ENCODE results near the gene PHF8.

Gene PHF8

DNA sequence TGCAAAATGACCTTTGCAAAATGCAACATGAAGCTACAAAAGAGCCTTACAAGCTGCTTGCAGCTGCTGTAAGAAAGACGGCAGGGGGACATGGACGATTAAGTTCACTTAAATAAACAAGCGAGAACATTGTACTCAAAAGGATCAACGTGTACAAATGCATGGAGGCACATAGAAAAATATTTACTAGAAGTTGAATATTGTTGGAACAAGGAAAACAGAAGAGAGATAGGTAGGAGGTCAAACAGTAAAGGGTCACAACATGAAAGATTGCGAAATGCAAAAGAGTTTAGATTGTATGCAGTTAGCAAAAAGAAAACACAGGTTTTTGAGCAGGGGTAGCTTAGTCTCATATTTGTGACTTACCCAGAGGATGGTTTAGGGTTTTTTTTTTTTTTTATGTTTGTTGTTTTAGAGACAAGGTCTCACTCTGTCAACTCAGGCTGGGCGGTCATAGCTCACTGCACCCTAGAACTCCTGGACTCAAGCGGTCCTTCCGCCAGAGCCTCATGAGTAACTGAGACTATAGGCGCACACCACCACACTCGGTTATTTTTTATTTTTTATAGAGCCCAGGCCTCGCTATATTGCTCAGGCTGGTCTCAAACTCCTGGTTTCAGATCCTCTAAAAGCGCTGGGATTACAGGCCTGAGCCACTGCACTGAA, 1.4 kb upstream of the PHF8 start:
- no peaks in the 10 kb centered on the region for H3K9me3 Mint-ChIP-seq
- H3K36me3 Mint-ChIP-seq (ENCODE audit: low read depth): peaks cover 9% of the 10 kb centered on the region
- H3K4me1 Mint-ChIP-seq (ENCODE audit: low read depth): peaks cover 11% of the 10 kb centered on the region
- peak overlapping the region; percentile 91 for H3K27ac Mint-ChIP-seq
- H3K27me3 Mint-ChIP-seq: no peaks in the 10 kb centered on the region
- H3K4me3 Mint-ChIP-seq: peak overlapping the region; percentile 85

DNA sequence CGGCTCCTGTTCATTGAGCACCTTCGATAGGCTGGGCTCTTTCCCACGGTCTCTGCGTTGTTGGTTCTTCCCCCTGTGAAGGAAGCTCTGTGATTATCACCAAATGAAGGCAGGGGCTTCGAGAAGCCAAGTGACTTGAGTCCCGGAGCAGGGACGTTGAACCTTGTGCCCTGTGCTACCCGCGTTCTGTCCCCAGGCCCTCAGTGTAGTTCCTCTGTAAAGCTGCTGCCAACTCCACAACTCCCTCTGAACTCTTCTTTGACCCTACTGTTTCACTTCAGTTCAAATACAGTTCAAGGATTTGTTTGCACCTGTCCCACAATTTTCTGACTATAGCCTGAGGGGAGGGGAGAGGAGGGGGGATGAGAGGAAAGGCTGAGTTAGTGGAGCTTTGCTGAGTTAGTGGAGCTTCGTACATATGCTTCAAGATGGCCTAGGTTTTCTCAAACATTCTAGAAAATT, 635 bp upstream of the PHF8 start:
- Mint-ChIP-seq H3K27me3 (no peaks in the 10 kb centered on the region), H3K36me3 (ENCODE audit: low read depth) (peaks cover 17% of the 10 kb centered on the region), H3K4me3 (peak overlapping the region; percentile 85), H3K9me3 (no peaks in the 10 kb centered on the region), H3K4me1 (ENCODE audit: low read depth) (peaks cover 15% of the 10 kb centered on the region), H3K27ac (peak overlapping the region; percentile 91)

DNA sequence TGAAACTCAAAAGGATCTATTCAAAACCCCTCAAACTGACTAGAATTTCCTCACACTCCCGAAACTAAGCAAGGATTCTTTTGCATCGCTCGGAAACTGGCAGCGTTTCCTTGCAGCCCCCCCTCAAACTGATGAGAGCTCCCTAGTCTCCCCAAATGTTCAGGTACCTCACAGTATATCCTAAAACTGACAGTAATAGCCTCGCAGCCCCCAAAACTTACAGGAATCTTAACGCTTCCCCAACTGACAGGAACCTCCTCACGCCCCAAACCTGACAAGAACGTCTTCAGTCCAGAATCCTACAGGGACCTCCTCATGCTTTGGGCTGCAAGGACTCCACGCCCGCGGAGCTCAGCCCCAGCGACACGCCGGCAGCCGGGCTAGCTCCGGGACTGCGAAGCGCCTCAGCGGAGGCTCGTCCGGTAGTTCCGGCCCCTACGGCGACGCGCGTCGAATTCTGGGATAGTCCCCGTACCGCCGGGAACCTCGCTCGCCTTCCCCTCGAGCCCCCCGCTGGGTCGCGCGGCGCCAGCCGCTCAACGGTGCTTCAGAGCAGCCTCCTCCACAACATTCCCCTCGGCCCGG, 640 bp downstream of the PHF8 start:
- peaks cover 15% of the 10 kb centered on the region for H3K4me1 Mint-ChIP-seq (ENCODE audit: low read depth)
- H3K27ac Mint-ChIP-seq: peak overlapping the region; percentile 95
- peaks cover 18% of the 10 kb centered on the region for H3K36me3 Mint-ChIP-seq (ENCODE audit: low read depth)
- H3K4me3 Mint-ChIP-seq: peak overlapping the region; percentile 96
- no peaks in the 10 kb centered on the region for H3K9me3 Mint-ChIP-seq
- H3K27me3 Mint-ChIP-seq: no peaks in the 10 kb centered on the region

DNA sequence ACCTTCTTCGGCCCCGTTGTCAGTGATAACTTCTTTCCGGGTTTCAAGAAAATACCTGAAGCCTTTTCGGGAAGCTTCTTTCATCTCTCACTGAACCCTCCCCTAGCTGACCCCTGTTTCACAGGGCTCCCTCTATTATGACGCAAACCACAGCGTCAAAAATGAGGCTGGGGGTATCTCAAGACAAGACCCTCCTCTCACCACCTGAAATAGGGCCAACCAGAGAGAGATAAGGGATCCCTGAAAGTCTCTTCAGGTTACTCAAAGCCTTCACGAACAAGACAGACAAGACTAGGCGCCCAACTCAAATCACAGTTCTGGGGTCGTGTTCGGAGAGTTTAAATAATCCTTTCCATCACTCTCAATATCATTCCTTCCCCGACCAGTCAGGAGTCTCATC, 1.2 kb downstream of the PHF8 start:
- Mint-ChIP-seq H3K4me3 (peak overlapping the region; percentile 96), H3K36me3 (ENCODE audit: low read depth) (peaks cover 18% of the 10 kb centered on the region), H3K9me3 (no peaks in the 10 kb centered on the region), H3K4me1 (ENCODE audit: low read depth) (peaks cover 15% of the 10 kb centered on the region), H3K27ac (peak overlapping the region; percentile 95), H3K27me3 (no peaks in the 10 kb centered on the region)

DNA sequence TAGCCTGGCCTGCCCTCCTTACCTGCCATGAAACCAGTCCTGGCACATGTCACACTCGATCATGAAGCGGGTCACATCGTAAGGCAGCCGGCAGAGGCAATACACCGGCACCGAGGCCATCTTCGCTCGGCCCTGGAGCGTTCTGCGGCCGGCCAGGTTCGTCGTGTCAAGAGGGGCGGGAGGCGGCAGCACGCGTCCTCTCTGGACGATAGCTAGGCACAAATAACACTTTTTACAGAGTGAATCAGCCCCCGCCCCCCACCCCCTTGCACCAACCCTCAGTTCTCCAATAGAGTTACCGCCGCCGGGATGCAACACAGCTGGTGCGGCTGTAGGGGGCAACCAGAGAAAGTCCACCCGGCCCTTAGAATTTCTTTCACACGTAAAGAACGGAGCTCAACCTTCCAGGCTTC, 1.7 kb downstream of the PHF8 start:
- peaks cover 15% of the 10 kb centered on the region for H3K4me1 Mint-ChIP-seq (ENCODE audit: low read depth)
- no peaks in the 10 kb centered on the region for H3K27me3 Mint-ChIP-seq
- no peaks in the 10 kb centered on the region for H3K9me3 Mint-ChIP-seq
- H3K36me3 Mint-ChIP-seq (ENCODE audit: low read depth): peaks cover 22% of the 10 kb centered on the region
- H3K4me3 Mint-ChIP-seq: peak overlapping the region; percentile 96
- peak overlapping the region; percentile 65 for H3K27ac Mint-ChIP-seq

DNA sequence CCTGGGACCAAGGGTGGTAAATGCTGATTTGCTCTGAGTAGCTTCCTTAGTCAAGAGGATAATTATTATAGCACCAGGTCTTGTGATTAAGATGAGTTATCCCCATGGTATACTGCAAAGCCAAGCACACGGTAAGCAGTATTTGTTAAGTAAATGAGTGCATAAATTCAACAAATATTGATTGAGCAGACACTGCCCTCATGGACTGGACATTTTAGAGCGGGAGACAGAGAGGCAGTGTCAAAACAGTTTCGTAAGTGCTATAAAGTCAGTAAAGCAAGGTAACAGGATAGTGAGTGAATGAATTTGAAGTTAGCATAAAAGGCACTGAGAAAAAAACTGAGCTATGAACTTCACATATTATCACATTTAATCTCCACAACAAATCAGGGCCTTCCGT, 13.9 kb downstream of the PHF8 start:
- Mint-ChIP-seq H3K27ac (no peak overlapping the region), H3K9me3 (no peaks in the 10 kb centered on the region), H3K27me3 (no peaks in the 10 kb centered on the region), H3K36me3 (ENCODE audit: low read depth) (peaks cover 57% of the 10 kb centered on the region), H3K4me3 (no peak overlapping the region), H3K4me1 (ENCODE audit: low read depth) (no peaks in the 10 kb centered on the region)

DNA sequence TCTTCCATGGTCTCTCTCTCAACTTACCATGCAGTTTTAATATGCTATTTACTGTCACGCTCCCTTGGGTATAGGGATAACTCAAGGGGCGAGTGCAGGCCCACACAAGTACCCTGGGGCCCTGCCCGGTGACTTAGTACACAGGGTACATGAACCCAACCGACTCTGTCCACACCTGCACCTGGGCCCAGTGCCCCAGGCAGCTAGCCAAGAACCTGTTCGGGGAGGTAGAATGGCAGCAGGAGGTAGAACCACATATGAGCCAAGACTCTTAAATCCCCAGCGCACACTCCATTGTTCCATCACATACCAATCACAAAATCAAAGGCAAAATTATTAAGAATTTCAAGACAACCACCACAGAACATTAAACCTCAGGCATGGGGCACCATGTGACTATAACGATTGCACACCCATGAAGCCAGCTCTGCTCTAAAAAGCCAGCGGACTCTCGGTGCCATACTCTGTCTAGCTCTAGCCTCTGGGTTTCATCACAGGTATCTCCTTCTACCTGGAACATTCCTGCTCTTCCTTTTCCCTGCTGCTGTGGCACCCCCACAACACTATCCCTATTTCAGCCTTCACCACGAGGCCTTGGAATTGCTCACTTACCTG, 14.6 kb downstream of the PHF8 start:
- no peak overlapping the region for H3K27ac Mint-ChIP-seq
- no peak overlapping the region for H3K4me3 Mint-ChIP-seq
- no peaks in the 10 kb centered on the region for H3K27me3 Mint-ChIP-seq
- H3K9me3 Mint-ChIP-seq: no peaks in the 10 kb centered on the region
- no peaks in the 10 kb centered on the region for H3K4me1 Mint-ChIP-seq (ENCODE audit: low read depth)
- H3K36me3 Mint-ChIP-seq (ENCODE audit: low read depth): peaks cover 61% of the 10 kb centered on the region

DNA sequence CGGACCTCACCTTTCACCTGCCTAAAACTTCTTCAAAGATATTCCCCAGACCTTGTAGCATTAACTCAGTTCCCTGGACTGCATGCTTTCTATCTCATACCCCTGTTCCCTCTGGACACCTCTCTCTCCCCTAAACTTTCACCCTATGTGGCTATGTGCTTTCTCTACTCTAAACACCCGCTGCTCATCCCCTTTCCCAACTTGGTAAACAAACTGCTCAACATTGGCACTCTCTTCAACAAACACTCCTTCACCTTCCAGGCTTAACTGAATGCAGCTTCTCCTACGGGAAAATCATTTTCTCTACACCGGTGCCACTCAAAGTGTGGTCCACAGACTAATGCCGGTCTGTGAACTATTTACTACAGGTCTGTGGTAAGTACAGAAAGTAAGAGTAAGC, 19.9 kb downstream of the PHF8 start:
- H3K27me3 Mint-ChIP-seq: no peaks in the 10 kb centered on the region
- no peaks in the 10 kb centered on the region for H3K4me1 Mint-ChIP-seq (ENCODE audit: low read depth)
- H3K36me3 Mint-ChIP-seq (ENCODE audit: low read depth): peaks cover 50% of the 10 kb centered on the region
- H3K4me3 Mint-ChIP-seq: no peak overlapping the region
- no peaks in the 10 kb centered on the region for H3K9me3 Mint-ChIP-seq
- H3K27ac Mint-ChIP-seq: no peak overlapping the region

DNA sequence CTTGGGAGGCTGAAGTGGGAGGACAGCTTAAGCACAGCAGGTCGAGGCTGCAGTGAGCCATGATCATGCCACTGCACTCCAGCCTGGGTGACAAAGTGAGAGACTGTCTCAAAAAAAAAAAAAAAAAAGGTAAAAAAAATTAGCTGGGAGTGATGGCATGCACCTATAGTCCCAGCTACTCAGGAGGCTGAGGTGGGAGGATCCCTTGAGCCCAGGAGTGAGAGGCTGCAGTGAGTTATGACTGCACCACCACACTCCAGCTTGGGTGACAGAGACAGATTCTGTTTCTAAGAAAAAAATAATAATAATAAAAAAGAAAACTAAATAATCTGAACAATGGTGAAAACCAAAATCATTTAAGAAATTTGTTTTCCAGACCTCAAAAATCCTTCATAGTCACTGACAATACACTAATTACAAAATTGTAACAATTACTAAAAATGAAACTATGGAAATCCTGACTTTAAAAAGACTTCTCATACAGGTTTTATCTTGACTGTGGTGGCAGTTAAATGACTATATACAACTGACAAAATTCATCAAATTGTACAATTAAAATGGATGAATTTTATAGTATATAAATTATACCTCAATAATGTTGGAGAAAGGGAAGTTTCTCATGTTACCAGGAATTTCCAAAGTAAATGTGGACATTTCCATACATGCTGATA, 31.3 kb downstream of the PHF8 start:
- H3K4me3 Mint-ChIP-seq: no peak overlapping the region
- no peaks in the 10 kb centered on the region for H3K27me3 Mint-ChIP-seq
- H3K4me1 Mint-ChIP-seq (ENCODE audit: low read depth): no peaks in the 10 kb centered on the region
- H3K9me3 Mint-ChIP-seq: no peaks in the 10 kb centered on the region
- no peak overlapping the region for H3K27ac Mint-ChIP-seq
- H3K36me3 Mint-ChIP-seq (ENCODE audit: low read depth): peaks cover 37% of the 10 kb centered on the region

DNA sequence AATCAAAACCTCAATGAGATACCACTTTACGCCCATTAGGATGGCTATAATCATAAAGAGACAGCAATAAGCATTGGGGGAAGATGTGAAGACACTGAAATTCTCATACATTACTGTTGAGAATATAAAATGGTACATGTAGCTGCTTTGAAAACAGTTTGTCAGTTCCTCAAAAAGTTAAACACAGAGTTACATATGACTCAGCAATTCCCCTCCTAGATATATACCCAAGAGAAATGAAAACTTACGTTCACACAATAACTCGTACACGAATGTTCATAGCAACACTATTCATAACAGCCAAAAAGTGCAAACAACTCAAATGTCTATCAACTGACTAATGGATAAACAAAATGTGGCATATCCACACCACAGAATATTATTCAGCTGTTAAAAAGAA, 36.6 kb downstream of the PHF8 start:
- no peak overlapping the region for H3K4me3 Mint-ChIP-seq
- no peaks in the 10 kb centered on the region for H3K27me3 Mint-ChIP-seq
- H3K4me1 Mint-ChIP-seq (ENCODE audit: low read depth): no peaks in the 10 kb centered on the region
- no peaks in the 10 kb centered on the region for H3K9me3 Mint-ChIP-seq
- no peak overlapping the region for H3K27ac Mint-ChIP-seq
- peaks cover 34% of the 10 kb centered on the region for H3K36me3 Mint-ChIP-seq (ENCODE audit: low read depth)

DNA sequence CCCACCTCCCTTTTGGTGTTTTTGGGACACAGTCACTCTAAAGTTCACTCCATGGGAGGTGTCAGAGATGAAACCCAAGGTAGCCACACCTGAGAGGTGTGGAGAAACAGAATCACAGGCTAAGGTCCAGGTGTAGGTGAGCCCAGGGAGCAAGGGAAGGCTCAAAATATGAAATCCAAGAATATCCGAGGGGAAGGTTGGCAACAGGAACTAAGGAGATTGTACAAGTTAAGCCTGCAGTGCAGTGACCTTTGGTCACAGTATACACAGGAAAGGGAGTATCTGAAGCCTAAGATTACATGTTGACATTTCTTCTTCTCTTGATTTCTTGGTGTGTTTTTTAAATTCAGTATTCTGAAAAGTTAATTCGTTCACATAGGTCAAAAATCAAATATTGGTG, 46.5 kb downstream of the PHF8 start:
- no peaks in the 10 kb centered on the region for H3K4me1 Mint-ChIP-seq (ENCODE audit: low read depth)
- H3K4me3 Mint-ChIP-seq: no peak overlapping the region
- H3K27ac Mint-ChIP-seq: no peak overlapping the region
- no peaks in the 10 kb centered on the region for H3K9me3 Mint-ChIP-seq
- H3K36me3 Mint-ChIP-seq (ENCODE audit: low read depth): peaks cover 48% of the 10 kb centered on the region
- H3K27me3 Mint-ChIP-seq: no peaks in the 10 kb centered on the region

DNA sequence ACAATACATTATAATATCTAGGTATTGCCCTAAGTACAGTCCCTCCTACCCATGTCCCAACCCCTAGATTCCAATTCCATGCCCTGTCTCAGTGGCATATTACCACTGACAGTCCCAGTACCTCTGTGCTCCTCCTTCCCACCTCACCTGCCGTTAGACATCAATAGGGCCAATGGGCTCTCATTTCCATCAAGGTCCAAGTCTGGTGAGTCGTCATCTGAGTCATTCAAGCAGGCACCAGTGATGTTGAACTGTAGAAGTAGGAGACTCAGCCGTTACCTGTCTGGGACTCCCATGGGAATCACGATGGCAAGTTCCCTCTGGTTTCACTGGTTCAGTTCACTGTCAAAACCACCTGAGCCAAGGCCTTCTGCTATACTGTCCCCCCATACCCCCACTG, 51.7 kb downstream of the PHF8 start:
- Mint-ChIP-seq H3K36me3 (ENCODE audit: low read depth) (peaks cover 37% of the 10 kb centered on the region), H3K4me3 (no peak overlapping the region), H3K27me3 (no peaks in the 10 kb centered on the region), H3K4me1 (ENCODE audit: low read depth) (no peaks in the 10 kb centered on the region), H3K27ac (no peak overlapping the region), H3K9me3 (no peaks in the 10 kb centered on the region)

DNA sequence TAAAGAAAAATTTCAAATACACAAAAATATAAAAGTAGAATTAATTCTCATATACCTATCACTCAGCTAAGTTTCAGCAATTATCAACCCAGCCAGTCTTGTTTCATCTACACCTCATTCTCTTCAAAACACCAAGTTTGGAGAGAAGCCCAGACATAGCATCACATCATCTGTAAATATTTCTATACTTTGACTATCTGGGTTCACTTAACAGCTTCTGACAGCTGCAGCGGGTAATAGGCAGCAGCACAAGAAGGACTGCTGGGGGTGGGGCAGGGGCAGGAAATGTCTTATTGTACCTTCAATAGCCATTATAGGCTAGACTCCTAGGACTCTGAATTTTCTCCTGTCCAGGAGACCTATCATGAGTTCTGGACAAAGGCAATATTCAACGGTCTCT, 54.1 kb downstream of the PHF8 start:
- H3K36me3 Mint-ChIP-seq (ENCODE audit: low read depth): peaks cover 45% of the 10 kb centered on the region
- no peak overlapping the region for H3K27ac Mint-ChIP-seq
- H3K27me3 Mint-ChIP-seq: no peaks in the 10 kb centered on the region
- H3K9me3 Mint-ChIP-seq: no peaks in the 10 kb centered on the region
- H3K4me3 Mint-ChIP-seq: no peak overlapping the region
- no peaks in the 10 kb centered on the region for H3K4me1 Mint-ChIP-seq (ENCODE audit: low read depth)

DNA sequence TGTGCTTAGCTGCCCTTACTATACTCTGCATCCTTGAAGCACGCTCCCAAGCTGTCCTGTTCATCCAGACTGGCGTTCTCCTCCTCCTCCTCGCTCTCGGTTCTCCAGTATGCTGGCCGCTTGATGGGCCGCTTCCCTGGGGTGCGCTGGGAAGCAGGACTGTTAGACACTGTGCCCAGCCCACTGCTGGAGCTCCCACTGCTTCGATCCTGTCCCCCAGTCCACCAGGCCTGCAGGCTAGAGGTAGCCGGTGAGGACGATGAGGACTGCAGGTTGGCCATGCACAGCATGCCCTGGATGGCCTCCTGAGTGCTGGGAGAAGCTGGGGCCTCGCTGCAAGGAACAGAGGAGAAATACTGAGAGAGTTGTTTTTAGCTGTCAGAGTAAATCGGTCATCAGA, 59.4 kb downstream of the PHF8 start:
- Mint-ChIP-seq H3K9me3 (no peaks in the 10 kb centered on the region), H3K27ac (no peak overlapping the region), H3K36me3 (ENCODE audit: low read depth) (peaks cover 44% of the 10 kb centered on the region), H3K4me1 (ENCODE audit: low read depth) (no peaks in the 10 kb centered on the region), H3K4me3 (no peak overlapping the region), H3K27me3 (no peaks in the 10 kb centered on the region)

DNA sequence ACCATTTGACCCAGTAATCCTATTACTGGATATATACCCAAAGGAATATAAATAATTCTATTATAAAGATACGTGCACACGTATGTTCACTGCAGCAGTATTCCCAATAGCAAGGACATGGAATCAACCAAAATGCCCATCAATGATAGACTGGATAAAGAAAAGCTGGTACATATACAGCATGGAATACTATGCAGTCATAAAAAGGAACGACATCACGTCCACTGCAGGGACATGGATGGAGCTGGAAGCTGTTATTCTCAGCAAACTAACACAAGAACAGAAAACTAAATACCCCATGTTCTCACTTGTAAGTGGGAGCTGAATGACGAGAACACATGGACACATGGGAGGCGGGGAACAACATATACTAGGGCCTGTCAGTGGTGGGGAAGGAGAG, 69.7 kb downstream of the PHF8 start:
- no peak overlapping the region for H3K27ac Mint-ChIP-seq
- peaks cover 60% of the 10 kb centered on the region for H3K36me3 Mint-ChIP-seq (ENCODE audit: low read depth)
- no peak overlapping the region for H3K4me3 Mint-ChIP-seq
- no peaks in the 10 kb centered on the region for H3K4me1 Mint-ChIP-seq (ENCODE audit: low read depth)
- no peaks in the 10 kb centered on the region for H3K9me3 Mint-ChIP-seq
- H3K27me3 Mint-ChIP-seq: no peaks in the 10 kb centered on the region
